K562 (cell line): Measurements from ENCODE around the gene FGF21. TPM values are rescaled to one million over a fixed set of nuclear protein-coding genes. Genes with fewer than 3 reads are reported as not detected.
A peak's percentile ranks its signal among the peaks of the same experiment; 100 is the strongest.

Source experiments
- BMI1 ChIP-seq: fragments of 150-350 bp; IDR thresholded peaks from 2 replicates; pipeline ENCODE4 v1.6.1; 2014; ENCODE audit warnings: low read length
- ETV6 ChIP-seq, 3 experiments: fragments of 150-350 bp in 1 of 3; sonication (generic) in 1 of 3; formaldehyde crosslinking in 1 of 3; IDR thresholded peaks; 2 replicates each; pipeline versions ENCODE4 v1.6.1 to v1.8.0; 2014 to 2022; ENCODE audit warnings: borderline replicate concordance in 2 of 3, low read depth in 2 of 3, antibody characterized with exemption in 1 of 3, low read length in 1 of 3, mild to moderate bottlenecking in 1 of 3, missing genetic modification reagents in 1 of 3
- MCM2 ChIP-seq: fragments of 450-650 bp; IDR thresholded peaks from 2 replicates; pipeline ENCODE4 v1.6.1; 2017; ENCODE audit warnings: low read depth, mild to moderate bottlenecking
- STAT5B ChIP-seq: fragments of 250-450 bp; sonication (Bioruptor Pico); IDR thresholded peaks from 2 replicates; pipeline ENCODE4 v1.8.0; 2021; ENCODE audit warnings: mild to moderate bottlenecking, inconsistent platforms
- TARDBP ChIP-seq: fragments of 450-650 bp; IDR thresholded peaks from 2 replicates; pipeline ENCODE4 v1.6.1; 2016
- TCF7L2 ChIP-seq: fragments of 150-350 bp; IDR thresholded peaks from 2 replicates; pipeline ENCODE4 v1.6.1; 2016; ENCODE audit warnings: low read depth, mild to moderate bottlenecking, low read length, moderate library complexity
- ZNF165 ChIP-seq: fragments of 250-450 bp; sonication (Bioruptor Pico); IDR thresholded peaks from 2 replicates; pipeline ENCODE4 v1.4.0; 2020; ENCODE audit warnings: borderline replicate concordance
- ZNF589 ChIP-seq: fragments of 200-800 bp; sonication (Bioruptor generic); IDR thresholded peaks from 2 replicates; pipeline ENCODE4 v1.6.1; 2016; ENCODE audit warnings: low read depth, missing genetic modification characterization, missing compliant biosample characterization
- polyA plus RNA-seq, 8 experiments: library from polyadenylated mRNA; depleted of rRNA in 4 of 8; stranded (reverse) in 5 of 8; unstranded in 3 of 8; fragments of >200 nt; fragmentation: Nextera tagmentation in 2 of 8; fragmentation: Illumina TruSeq in 1 of 8; extraction: Ambion mirVana in 2 of 8; extraction: Trizol in 1 of 8; gene quantifications; 2 replicates each; pipeline versions ENCODE4 v1.2.1 to v1.2.3, GENCODE V29; 2011 to 2014; ENCODE audit warnings: inconsistent platforms in 1 of 8, missing spikeins in 1 of 8
- total RNA-seq, 7 experiments: library from RNA; depleted of rRNA in 6 of 7; stranded (reverse); fragments of >200 nt in 6 of 7; fragmentation: Illumina TruSeq in 2 of 7; extraction: Trizol in 2 of 7; gene quantifications; 2 replicates each; pipeline versions ENCODE4 v1.2.1 to v1.2.3, GENCODE V29; 2011 to 2021; ENCODE audit warnings: low replicate concordance in 1 of 7
- TF ChIP-seq, protein P1 (sequence below): fragments of 200-400 bp; formaldehyde crosslinking; IDR thresholded peaks from 2 replicates; pipeline ENCODE4 v1.6.1; 2017; ENCODE audit warnings: mild to moderate bottlenecking, low read depth, low read length, moderate library complexity
- TF ChIP-seq, protein P2 (sequence below): sonication (generic); formaldehyde crosslinking; IDR thresholded peaks from 2 replicates; pipeline ENCODE4 v1.8.1; 2023; ENCODE audit warnings: mild to moderate bottlenecking, missing genetic modification reagents, moderate library complexity
- TF ChIP-seq, protein P3 (sequence below), 2 experiments: IDR thresholded peaks; 2 replicates each; pipeline ENCODE4 v1.6.1; 2011; ENCODE audit warnings: borderline replicate concordance in 1 of 2, control low read depth in 1 of 2, low read depth in 1 of 2, low read length in 1 of 2, mild to moderate bottlenecking in 1 of 2, mixed read lengths in 1 of 2, moderate library complexity in 1 of 2; ENCODE audit not compliant: insufficient read depth in 1 of 2, insufficient read length in 1 of 2, poor library complexity in 1 of 2, severe bottlenecking in 1 of 2; ENCODE audit errors: extremely low read depth in 1 of 2
- TF ChIP-seq, protein P4 (sequence below), 2 experiments: fragments of 450-650 bp in 1 of 2; sonication (generic) in 1 of 2; formaldehyde crosslinking in 1 of 2; IDR thresholded peaks; 2 replicates each; pipeline versions ENCODE4 v1.7.1 to v1.9.0; 2016 to 2022; ENCODE audit warnings: inconsistent platforms in 1 of 2, mild to moderate bottlenecking in 1 of 2, missing genetic modification reagents in 1 of 2

The FGF21 gene
- total and polyA plus RNA-seq, 9 of the 15 experiments (the other 6 are each of a cell fraction or from before 2014, with no cell fraction given): 0.04 to 0.77 (median 0.09) TPM; not detected in 6

DNA sequence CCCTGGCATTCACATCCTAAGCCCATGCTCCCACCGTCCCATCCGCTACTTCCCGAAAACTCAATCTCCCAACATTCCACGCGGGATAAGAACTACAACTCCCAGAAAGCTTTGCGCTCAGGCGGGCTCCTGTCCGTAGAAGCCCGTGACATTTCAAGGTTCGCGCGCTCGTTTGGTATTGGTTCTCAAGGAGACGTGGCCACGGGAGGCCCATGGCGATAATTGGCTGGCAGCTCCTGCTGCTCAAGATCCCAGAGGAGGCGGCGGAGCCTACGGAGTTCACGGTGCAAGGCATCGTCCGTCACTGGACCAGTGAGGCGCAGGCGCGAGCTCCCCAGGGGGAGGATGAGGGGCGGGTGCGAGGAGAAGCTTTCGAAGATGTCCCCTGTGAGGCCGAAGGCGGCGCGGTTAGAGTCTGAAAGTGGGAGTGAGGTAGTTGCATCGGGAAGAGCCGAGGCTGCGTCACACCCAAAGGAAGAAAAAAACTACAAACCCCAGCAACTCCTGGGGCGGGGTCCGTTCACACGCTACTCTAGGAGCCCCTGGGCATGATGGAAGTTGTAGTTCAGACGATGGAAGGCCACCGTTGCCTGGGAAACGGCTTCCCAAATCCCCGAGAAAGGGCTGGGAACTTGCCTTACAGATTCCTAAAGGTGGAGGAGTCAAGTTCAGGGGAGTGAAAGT, 34.6 kb upstream of the FGF21 start (continued):
- TF ChIP-seq, protein P1, sequence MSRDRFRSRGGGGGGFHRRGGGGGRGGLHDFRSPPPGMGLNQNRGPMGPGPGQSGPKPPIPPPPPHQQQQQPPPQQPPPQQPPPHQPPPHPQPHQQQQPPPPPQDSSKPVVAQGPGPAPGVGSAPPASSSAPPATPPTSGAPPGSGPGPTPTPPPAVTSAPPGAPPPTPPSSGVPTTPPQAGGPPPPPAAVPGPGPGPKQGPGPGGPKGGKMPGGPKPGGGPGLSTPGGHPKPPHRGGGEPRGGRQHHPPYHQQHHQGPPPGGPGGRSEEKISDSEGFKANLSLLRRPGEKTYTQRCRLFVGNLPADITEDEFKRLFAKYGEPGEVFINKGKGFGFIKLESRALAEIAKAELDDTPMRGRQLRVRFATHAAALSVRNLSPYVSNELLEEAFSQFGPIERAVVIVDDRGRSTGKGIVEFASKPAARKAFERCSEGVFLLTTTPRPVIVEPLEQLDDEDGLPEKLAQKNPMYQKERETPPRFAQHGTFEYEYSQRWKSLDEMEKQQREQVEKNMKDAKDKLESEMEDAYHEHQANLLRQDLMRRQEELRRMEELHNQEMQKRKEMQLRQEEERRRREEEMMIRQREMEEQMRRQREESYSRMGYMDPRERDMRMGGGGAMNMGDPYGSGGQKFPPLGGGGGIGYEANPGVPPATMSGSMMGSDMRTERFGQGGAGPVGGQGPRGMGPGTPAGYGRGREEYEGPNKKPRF: no peak
- TF ChIP-seq ZNF165 (CRISPR knock-in tag) (no peak), ZNF589 (CRISPR knock-in tag) (no peak), MCM2 (no peak), TARDBP (no peak), BMI1 (peak; percentile 36; the same call in 1 of the 2 replicates), TCF7L2 (no peak), STAT5B (CRISPR knock-in tag) (no peak), ETV6 (IDR thresholded peaks at IDR 0.05; ENCODE audit: borderline replicate concordance in 1 of 2, low read depth in 2 of 2, low read length in 1 of 2) (no peak), ETV6 (CRISPR knock-in tag; IDR thresholded peaks at IDR 0.05; ENCODE audit: borderline replicate concordance) (no peak)
- TF ChIP-seq, protein P2, sequence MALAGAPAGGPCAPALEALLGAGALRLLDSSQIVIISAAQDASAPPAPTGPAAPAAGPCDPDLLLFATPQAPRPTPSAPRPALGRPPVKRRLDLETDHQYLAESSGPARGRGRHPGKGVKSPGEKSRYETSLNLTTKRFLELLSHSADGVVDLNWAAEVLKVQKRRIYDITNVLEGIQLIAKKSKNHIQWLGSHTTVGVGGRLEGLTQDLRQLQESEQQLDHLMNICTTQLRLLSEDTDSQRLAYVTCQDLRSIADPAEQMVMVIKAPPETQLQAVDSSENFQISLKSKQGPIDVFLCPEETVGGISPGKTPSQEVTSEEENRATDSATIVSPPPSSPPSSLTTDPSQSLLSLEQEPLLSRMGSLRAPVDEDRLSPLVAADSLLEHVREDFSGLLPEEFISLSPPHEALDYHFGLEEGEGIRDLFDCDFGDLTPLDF (CRISPR knock-in tag): peak; percentile 99
- TF ChIP-seq, protein P3, sequence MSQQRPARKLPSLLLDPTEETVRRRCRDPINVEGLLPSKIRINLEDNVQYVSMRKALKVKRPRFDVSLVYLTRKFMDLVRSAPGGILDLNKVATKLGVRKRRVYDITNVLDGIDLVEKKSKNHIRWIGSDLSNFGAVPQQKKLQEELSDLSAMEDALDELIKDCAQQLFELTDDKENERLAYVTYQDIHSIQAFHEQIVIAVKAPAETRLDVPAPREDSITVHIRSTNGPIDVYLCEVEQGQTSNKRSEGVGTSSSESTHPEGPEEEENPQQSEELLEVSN (IDR thresholded peaks at IDR 0.05; ENCODE audit: borderline replicate concordance in 1 of 2, extremely low read depth in 1 of 2, insufficient read depth in 1 of 2, insufficient read length in 1 of 2, low read depth in 1 of 2, low read length in 1 of 2, poor library complexity in 1 of 2, severe bottlenecking in 1 of 2): peak in 1 of 2 experiments; percentile 53
- TF ChIP-seq, protein P4, sequence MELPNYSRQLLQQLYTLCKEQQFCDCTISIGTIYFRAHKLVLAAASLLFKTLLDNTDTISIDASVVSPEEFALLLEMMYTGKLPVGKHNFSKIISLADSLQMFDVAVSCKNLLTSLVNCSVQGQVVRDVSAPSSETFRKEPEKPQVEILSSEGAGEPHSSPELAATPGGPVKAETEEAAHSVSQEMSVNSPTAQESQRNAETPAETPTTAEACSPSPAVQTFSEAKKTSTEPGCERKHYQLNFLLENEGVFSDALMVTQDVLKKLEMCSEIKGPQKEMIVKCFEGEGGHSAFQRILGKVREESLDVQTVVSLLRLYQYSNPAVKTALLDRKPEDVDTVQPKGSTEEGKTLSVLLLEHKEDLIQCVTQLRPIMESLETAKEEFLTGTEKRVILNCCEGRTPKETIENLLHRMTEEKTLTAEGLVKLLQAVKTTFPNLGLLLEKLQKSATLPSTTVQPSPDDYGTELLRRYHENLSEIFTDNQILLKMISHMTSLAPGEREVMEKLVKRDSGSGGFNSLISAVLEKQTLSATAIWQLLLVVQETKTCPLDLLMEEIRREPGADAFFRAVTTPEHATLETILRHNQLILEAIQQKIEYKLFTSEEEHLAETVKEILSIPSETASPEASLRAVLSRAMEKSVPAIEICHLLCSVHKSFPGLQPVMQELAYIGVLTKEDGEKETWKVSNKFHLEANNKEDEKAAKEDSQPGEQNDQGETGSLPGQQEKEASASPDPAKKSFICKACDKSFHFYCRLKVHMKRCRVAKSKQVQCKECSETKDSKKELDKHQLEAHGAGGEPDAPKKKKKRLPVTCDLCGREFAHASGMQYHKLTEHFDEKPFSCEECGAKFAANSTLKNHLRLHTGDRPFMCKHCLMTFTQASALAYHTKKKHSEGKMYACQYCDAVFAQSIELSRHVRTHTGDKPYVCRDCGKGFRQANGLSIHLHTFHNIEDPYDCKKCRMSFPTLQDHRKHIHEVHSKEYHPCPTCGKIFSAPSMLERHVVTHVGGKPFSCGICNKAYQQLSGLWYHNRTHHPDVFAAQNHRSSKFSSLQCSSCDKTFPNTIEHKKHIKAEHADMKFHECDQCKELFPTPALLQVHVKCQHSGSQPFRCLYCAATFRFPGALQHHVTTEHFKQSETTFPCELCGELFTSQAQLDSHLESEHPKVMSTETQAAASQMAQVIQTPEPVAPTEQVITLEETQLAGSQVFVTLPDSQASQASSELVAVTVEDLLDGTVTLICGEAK (IDR thresholded peaks at IDR 0.05): no peak; the same call in 1 of the 2 replicates
- TF ChIP-seq, protein P4 (CRISPR knock-in tag; IDR thresholded peaks at IDR 0.05): no peak
